Naive thymus-derived CD8-positive, alpha-beta T cell (primary cell): ENCODE data around the gene PRC1. TPM values are rescaled to one million over a fixed set of nuclear protein-coding genes. Genes with fewer than 3 reads are reported as not detected.
"Not testable (repeated sequence)": the region's sequence is repeated elsewhere in the genome, so short reads cannot be mapped to it uniquely, and the experiment has no call there.

ENCODE experiments used
- ATAC-seq, 2 donors: fragments of 150-1000 bp; cut with Tn5 transposase in 1 of 2; sonication (Bioruptor Pico), chemical (Tn5 transposase) in 1 of 2; 1 replicate in 1 of 2; 2 replicates in 1 of 2; pipeline ENCODE4 v1.10.0; 2021; ENCODE audit warnings: mild to moderate bottlenecking in 2 of 2, moderate library complexity in 2 of 2
- POLR2A ChIA-PET: fragments of 350-600 bp; sonication (Branson Sonifier 250); formaldehyde crosslinking; loops from one replicate; lab custom pipeline; 2021; ENCODE audit warnings: antibody characterized with exemption; lab: Charles Lee
- DNase-seq, 10 donors: peaks; one replicate each; pipeline versions ENCODE4 v3.0.0 to v3.0.0-alpha.2; 2020 to 2022
- H3K27ac Mint-ChIP-seq, 10 donors: one replicate each; pipeline ENCODE4 v1.8.0; 2020 to 2022; ENCODE audit warnings: mild to moderate bottlenecking in 10 of 10, mixed read lengths in 10 of 10, moderate library complexity in 4 of 10, inconsistent platforms in 1 of 10
- H3K27me3 Mint-ChIP-seq, 5 donors: one replicate each; pipeline ENCODE4 v1.8.0; 2021 to 2022; ENCODE audit warnings: mixed read lengths in 5 of 5
- H3K36me3 Mint-ChIP-seq, 3 donors: one replicate each; pipeline ENCODE4 v1.8.0; 2020 to 2022; ENCODE audit warnings: mixed read lengths in 3 of 3, mild to moderate bottlenecking in 2 of 3, inconsistent platforms in 1 of 3
- H3K4me1 Mint-ChIP-seq, 4 donors: one replicate each; pipeline ENCODE4 v1.8.0; 2021 to 2022; ENCODE audit warnings: mixed read lengths in 4 of 4
- H3K4me3 Mint-ChIP-seq, 10 donors: one replicate each; pipeline ENCODE4 v1.8.0; 2020 to 2022; ENCODE audit warnings: mild to moderate bottlenecking in 10 of 10, mixed read lengths in 10 of 10, moderate library complexity in 6 of 10, inconsistent platforms in 1 of 10
- H3K9me3 Mint-ChIP-seq, 9 donors: one replicate each; pipeline ENCODE4 v1.8.0; 2020 to 2022; ENCODE audit warnings: mixed read lengths in 9 of 9, mild to moderate bottlenecking in 3 of 9, inconsistent platforms in 1 of 9, moderate library complexity in 1 of 9
- polyA plus RNA-seq, 3 donors: library from polyadenylated mRNA; unstranded; fragments of 300-500 nt; fragmentation: Illumina TruSeq; gene quantifications; one replicate each; pipeline ENCODE4 v1.2.3, GENCODE V29; 2021
- total RNA-seq, 8 experiments: library from RNA in 2 of 8; stranded (reverse) in 2 of 8; gene quantifications; one replicate each; pipeline ENCODE4 v1.2.3 and lab custom pipeline; 2021 to 2026

Gene PRC1
- total and polyA plus RNA-seq, 5 experiments from 2014 or later = 0.77 to 5.0 (median 2.3) TPM

DNA sequence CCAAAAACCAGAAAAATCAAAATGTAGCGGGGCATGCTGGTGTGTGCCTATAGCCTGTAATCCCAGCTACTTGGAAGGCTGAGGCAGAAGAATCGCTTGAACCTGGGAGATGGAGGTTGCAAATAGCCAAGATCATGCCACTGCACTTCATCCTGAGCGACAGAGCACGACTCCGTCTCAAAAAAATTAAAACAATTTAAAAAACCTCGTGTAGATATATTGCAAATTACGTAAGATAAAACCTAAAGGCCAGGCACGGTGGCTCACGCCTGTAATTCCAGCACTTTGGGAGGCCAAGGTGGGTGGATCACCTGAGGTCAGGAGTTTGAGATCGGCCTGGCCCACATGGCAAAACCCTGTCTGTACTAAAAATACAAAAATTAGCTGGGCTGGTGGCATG, 67.6 kb downstream of the PRC1 start:
- ATAC-seq, H3K27ac Mint-ChIP-seq, H3K4me3 Mint-ChIP-seq, H3K27me3 Mint-ChIP-seq, DNase-seq, H3K9me3 Mint-ChIP-seq, H3K36me3 Mint-ChIP-seq: not testable (repeated sequence)
- POLR2A ChIA-PET = interaction anchor here (1.2 kb wide), 1 partner anchor 24 kb away, joined by 3 read pairs; the partner anchor contains the start of gene MAN2A2
- H3K4me1 Mint-ChIP-seq = peaks cover 10 to 29% (median 19%) of the 10 kb centered on the region in 4 donors

- Mint-ChIP-seq H3K4me3 (no peak overlapping the region), H3K27ac (no peak overlapping the region), H3K36me3 (peaks cover 0 to 28% (median 10%) of the 10 kb centered on the region in 3 donors), H3K27me3 (no peaks in the 10 kb centered on the region), H3K9me3 (no peaks in the 10 kb centered on the region), H3K4me1 (peaks cover 0 to 9% (median 6%) of the 10 kb centered on the region in 4 donors)
- ATAC-seq = no peak
- POLR2A ChIA-PET = interaction anchor here (0.6 to 1.2 kb wide), 2 partner anchors 20 to 668 kb away, joined by 4 read pairs; no protein-coding TSS in a partner anchor
- no peak for DNase-seq
These were observed 70.0 kb downstream of the PRC1 start for GRCh38 chr15:90924375-90924774.

DNA sequence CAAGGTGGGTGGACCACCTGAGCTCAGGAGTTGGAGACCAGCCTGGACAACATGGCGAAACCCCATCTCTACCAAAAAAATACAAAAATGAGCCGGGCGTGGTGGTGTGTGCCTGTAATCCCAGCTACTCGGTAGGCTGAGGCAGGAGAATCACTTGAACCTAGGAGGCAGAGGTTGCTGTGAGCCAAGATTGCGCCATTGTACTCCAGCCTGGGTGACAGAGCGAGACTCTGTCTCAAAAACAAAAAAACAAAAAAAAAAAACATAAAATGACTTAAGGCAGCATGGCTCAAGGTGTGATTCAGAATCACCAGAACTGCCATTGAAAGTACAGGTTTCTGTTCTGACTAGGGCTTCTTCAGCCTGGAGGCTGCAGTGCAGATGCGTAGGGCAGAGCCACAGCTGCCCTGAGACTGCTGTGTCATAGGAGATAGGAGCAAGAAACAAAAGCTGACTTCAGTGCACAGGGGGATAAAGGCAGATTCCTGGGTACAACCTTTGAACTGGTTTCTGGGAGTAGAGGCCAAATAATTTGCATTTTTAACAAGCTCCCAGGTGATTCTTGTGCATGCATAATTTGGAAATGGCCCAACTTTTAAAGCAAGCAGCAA, 71.5 kb downstream of the PRC1 start:
- ATAC-seq, H3K4me1 Mint-ChIP-seq, H3K27me3 Mint-ChIP-seq, H3K27ac Mint-ChIP-seq, H3K9me3 Mint-ChIP-seq, H3K4me3 Mint-ChIP-seq, DNase-seq: not testable (repeated sequence)
- POLR2A ChIA-PET = interaction anchor here (0.8 kb wide), 1 partner anchor 9 kb away, joined by 3 read pairs; no protein-coding TSS in a partner anchor
- H3K36me3 Mint-ChIP-seq = peaks cover 0 to 41% (median 20%) of the 10 kb centered on the region in 3 donors

DNA sequence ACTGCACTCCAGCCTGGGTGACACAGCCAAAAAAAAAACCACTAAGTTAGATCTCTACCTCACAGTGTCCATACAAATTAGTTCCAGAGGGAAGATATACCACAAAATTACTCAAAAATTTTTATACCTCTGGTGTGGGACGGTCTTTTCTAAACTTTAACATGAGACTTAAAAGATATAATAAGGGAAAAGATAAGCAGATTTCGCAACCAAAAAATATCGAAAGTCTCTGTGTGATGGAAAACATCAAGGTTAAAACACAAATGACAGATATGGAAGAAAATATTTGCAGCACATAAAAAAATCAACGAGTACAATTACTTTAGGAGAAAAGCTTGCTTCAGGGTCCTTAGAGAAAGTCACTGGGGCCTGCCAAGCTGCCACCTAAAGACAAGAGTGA, 72.4 kb downstream of the PRC1 start:
- H3K27me3 Mint-ChIP-seq = no peaks in the 10 kb centered on the region
- DNase-seq (no peak), ATAC-seq (no peak)
- H3K9me3 Mint-ChIP-seq = no peaks in the 10 kb centered on the region
- peaks cover 0 to 6% (median under 1%) of the 10 kb centered on the region in 4 donors for H3K4me1 Mint-ChIP-seq
- H3K36me3 Mint-ChIP-seq = peaks cover 0 to 50% (median 22%) of the 10 kb centered on the region in 3 donors
- POLR2A ChIA-PET = no interaction called here
- H3K27ac Mint-ChIP-seq = no peak overlapping the region
- no peak overlapping the region for H3K4me3 Mint-ChIP-seq

DNA sequence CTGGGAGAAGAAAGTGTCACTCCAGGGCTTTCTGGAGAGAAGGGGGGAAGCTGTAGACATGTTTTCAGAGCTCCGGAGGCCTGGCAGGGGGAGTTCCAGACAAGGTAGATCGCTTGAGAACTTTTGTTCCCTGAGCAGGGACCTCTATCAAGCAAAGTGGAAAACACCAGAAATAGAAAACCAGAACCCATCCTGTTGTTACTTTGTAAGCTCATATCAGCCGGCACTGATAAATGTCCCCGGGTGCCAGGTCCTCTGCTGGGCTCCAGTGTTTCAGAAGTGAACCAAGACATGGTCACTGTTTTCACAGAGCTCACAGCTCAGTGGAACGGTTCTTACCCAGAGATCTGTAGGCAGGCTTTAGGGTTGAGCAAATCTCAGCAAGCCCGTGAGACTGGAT, 75.5 kb downstream of the PRC1 start:
- no peak for DNase-seq
- Mint-ChIP-seq H3K4me3 (no peak overlapping the region), H3K4me1 (peaks cover 0 to 8% (median 3%) of the 10 kb centered on the region in 4 donors), H3K27me3 (no peaks in the 10 kb centered on the region), H3K9me3 (no peaks in the 10 kb centered on the region), H3K36me3 (peaks cover 0 to 79% (median 22%) of the 10 kb centered on the region in 3 donors), H3K27ac (peak overlapping the region in 1 of 10 donors; percentile 12)
- POLR2A ChIA-PET = interaction anchor here (1.2 to 1.3 kb wide), 2 partner anchors 13 to 16 kb away, joined by 3 to 4 read pairs; partner anchors contain the start of gene UNC45A
- no peak for ATAC-seq

- no peak overlapping the region for H3K4me3 Mint-ChIP-seq
- H3K36me3 Mint-ChIP-seq = peaks cover 0 to 85% (median 25%) of the 10 kb centered on the region in 3 donors
- peak overlapping the region in 2 of 10 donors; percentile 49 to 87 for H3K27ac Mint-ChIP-seq
- DNase-seq (no peak), ATAC-seq (no peak)
- POLR2A ChIA-PET = interaction anchor here (1.2 to 1.3 kb wide), 2 partner anchors 13 to 16 kb away, joined by 3 to 4 read pairs; partner anchors contain the start of gene UNC45A
- H3K4me1 Mint-ChIP-seq = peaks cover 0 to 8% (median 3%) of the 10 kb centered on the region in 4 donors
- H3K27me3 Mint-ChIP-seq = no peaks in the 10 kb centered on the region
- no peaks in the 10 kb centered on the region for H3K9me3 Mint-ChIP-seq
These were observed 76.1 kb downstream of the PRC1 start for GRCh38 chr15:90918034-90918788.

- DNase-seq = no peak
- H3K27ac Mint-ChIP-seq = peak overlapping the region in 1 of 10 donors; percentile 78
- POLR2A ChIA-PET = interaction anchor here (0.5 to 0.6 kb wide), 2 partner anchors 139 to 264 kb away, joined by 3 to 4 read pairs; no protein-coding TSS in a partner anchor
These were observed 76.8 kb downstream of the PRC1 start for GRCh38 chr15:90917569-90917968.

DNA sequence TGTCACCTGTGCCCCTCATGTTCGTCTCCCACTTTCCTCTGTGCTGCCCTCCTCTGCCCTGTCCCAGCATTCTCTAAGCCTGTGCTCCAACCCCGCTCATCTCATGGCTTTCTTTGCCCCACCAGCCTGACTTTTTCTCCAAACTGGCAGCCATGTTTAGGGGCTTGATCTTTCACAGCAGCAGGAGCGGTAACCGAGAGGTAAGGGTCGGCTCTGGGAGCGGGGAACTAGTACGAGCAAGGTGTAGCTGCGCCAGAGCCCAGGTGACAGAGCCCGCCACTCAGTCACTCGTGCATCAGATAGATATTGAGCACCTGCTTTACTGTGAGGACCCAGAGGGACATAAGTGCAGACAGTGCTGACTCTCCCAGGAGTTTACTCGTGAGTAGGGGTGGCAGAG, 77.9 kb downstream of the PRC1 start:
- Mint-ChIP-seq H3K27ac (peak overlapping the region in 2 of 10 donors; percentile 41 to 78), H3K27me3 (no peaks in the 10 kb centered on the region), H3K36me3 (peaks cover 0 to 93% (median 31%) of the 10 kb centered on the region in 3 donors), H3K9me3 (no peaks in the 10 kb centered on the region), H3K4me1 (peaks cover 0 to 8% (median 3%) of the 10 kb centered on the region in 4 donors), H3K4me3 (peak overlapping the region in 1 of 10 donors; percentile 31)
- DNase-seq (no peak), ATAC-seq (no peak)
- POLR2A ChIA-PET = no interaction called here

More at GRCh38 chr15:90917569-90917968, 76.8 kb downstream of the PRC1 start:
- ATAC-seq = no peak
- Mint-ChIP-seq H3K4me3 (no peak overlapping the region), H3K9me3 (no peaks in the 10 kb centered on the region), H3K36me3 (peaks cover 0 to 92% (median 31%) of the 10 kb centered on the region in 3 donors), H3K4me1 (peaks cover 0 to 8% (median 3%) of the 10 kb centered on the region in 4 donors), H3K27me3 (no peaks in the 10 kb centered on the region)

Other genes starting within 250 kb of the PRC1 start
- 10 to 100 TPM; 40.8 to 45.1 TPM for gene FURIN, start 125.9 kb downstream of the PRC1 start, total RNA-seq
- 10 to 100 TPM in 1 of 3 donors, 1 to 10 TPM in 2; 2.7 to 10.5 (median 4.8) TPM for gene FURIN, start 125.9 kb downstream of the PRC1 start, polyA plus RNA-seq
- gene FES, start 110.0 kb downstream of the PRC1 start, total RNA-seq = 1 to 10 TPM; 2.8 to 3.5 TPM
- under 1 TPM in 2 of 3 donors, not detected in 1; 0.08 to 0.24 TPM for gene FES, start 110.0 kb downstream of the PRC1 start, polyA plus RNA-seq
- 100 to 1,000 TPM; 126 to 139 TPM for gene MAN2A2, start 91.2 kb downstream of the PRC1 start, total RNA-seq
- 1 to 10 TPM; 3.1 to 8.6 (median 3.7) TPM for gene MAN2A2, start 91.2 kb downstream of the PRC1 start, polyA plus RNA-seq
- 10 to 100 TPM; 30.1 to 31.8 TPM for gene HDDC3, start 62.0 kb downstream of the PRC1 start, total RNA-seq
- gene HDDC3, start 62.0 kb downstream of the PRC1 start, polyA plus RNA-seq = 10 to 100 TPM; 34.1 to 47.6 (median 45.5) TPM
- gene UNC45A, start 59.2 kb downstream of the PRC1 start, total RNA-seq = 10 to 100 TPM; 53.7 to 57.9 TPM
- 10 to 100 TPM; 53.4 to 73.7 (median 70.3) TPM for gene UNC45A, start 59.2 kb downstream of the PRC1 start, polyA plus RNA-seq
- 10 to 100 TPM; 15.7 to 15.8 TPM for gene RCCD1, start 39.7 kb downstream of the PRC1 start, total RNA-seq
- 1 to 10 TPM; 2.2 to 4.7 (median 3.1) TPM for gene RCCD1, start 39.7 kb downstream of the PRC1 start, polyA plus RNA-seq
- gene VPS33B, start 28.1 kb upstream of the PRC1 start, total RNA-seq = 10 to 100 TPM; 23.6 to 27.1 TPM
- gene VPS33B, start 28.1 kb upstream of the PRC1 start, polyA plus RNA-seq = 10 to 100 TPM in 1 of 3 donors, 1 to 10 TPM in 2; 5.3 to 12.4 (median 7.7) TPM
- gene SV2B, start 105.7 kb upstream of the PRC1 start, total RNA-seq = under 1 TPM; 0.05 to 0.08 TPM
- under 1 TPM in 1 of 3 donors, not detected in 2; 0.02 TPM for gene SV2B, start 105.7 kb upstream of the PRC1 start, polyA plus RNA-seq